GM18508 (cell line): ENCODE results near the gene CAPN10.
"Not testable (repeated sequence)": the region's sequence is repeated elsewhere in the genome, so short reads cannot be mapped to it uniquely, and the experiment has no call there.

Source experiments
- ATAC-seq: cut with Tn5 transposase; IDR thresholded peaks from one replicate; pipeline ENCODE4 v1.9.1; 2021; ENCODE audit warnings: moderate number of reproducible peaks; ENCODE audit not compliant: insufficient read depth, unreplicated experiment

The CAPN10 gene, protein sequence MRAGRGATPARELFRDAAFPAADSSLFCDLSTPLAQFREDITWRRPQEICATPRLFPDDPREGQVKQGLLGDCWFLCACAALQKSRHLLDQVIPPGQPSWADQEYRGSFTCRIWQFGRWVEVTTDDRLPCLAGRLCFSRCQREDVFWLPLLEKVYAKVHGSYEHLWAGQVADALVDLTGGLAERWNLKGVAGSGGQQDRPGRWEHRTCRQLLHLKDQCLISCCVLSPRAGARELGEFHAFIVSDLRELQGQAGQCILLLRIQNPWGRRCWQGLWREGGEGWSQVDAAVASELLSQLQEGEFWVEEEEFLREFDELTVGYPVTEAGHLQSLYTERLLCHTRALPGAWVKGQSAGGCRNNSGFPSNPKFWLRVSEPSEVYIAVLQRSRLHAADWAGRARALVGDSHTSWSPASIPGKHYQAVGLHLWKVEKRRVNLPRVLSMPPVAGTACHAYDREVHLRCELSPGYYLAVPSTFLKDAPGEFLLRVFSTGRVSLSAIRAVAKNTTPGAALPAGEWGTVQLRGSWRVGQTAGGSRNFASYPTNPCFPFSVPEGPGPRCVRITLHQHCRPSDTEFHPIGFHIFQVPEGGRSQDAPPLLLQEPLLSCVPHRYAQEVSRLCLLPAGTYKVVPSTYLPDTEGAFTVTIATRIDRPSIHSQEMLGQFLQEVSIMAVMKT

DNA sequence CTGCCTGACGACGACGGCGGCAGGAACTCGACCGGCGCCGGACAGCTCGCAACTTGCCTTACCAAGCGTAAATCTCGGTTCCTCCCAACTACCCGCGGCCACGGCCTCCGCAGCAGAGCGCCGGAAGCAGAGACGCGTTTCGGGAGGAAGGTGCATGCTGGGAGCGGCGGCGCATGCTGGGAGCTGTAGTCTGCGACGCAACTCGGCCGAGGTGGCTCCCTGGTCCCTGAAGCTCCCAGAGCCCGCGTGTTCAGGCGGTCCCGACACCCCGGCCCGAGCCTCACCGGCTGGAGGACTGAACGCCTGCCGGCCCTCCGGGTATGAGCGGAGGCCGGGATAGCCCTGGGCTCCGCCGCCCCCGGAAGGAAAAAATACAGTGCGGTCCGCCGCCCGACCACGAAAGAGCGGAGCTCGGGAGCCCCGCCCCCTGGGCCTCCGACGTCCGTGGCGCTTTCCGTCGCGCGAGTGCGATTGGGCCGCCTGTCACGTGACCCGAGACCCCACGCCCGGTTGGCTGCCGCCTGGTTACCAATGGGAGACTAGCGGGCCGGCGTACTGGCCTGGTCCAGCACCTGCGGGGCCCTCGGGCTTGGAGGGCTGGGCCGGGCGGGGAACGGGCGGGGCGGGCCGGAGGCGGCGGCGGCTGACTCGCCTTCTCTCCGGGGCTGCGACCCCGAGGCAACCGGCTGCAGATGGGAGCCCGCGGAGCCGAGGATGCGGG, at the start of gene CAPN10:
Gene CAPN10, plus strand, starts transcription at position 537 of the 721 bp plus-strand sequence. Its CDS starts 178 bp downstream, at position 715.
- ATAC-seq, result peak; percentile 39

GRCh38 chr2:240538031-240538780, 48.3 kb upstream of the CAPN10 start:
- ATAC-seq, result no peak

DNA sequence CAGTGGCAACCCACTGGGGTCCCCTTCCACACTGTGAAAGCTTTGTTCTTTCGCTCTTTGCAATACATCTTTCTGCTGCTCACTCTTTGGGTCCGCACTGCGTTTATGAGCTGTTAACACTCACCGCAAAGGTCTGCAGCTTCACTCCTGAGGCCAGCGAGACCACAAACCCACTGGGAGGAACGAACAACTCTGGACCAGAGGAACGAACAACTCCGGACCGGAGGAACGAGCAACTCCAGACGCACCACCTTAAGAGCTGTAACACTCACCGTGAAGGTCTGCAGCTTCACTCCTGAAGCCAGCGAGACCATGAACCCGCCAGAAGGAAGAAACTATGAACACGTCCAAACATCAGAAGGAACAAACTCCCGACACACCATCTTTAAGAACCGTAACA, 47.4 kb upstream of the CAPN10 start:
- ATAC-seq, result not testable (repeated sequence)

DNA sequence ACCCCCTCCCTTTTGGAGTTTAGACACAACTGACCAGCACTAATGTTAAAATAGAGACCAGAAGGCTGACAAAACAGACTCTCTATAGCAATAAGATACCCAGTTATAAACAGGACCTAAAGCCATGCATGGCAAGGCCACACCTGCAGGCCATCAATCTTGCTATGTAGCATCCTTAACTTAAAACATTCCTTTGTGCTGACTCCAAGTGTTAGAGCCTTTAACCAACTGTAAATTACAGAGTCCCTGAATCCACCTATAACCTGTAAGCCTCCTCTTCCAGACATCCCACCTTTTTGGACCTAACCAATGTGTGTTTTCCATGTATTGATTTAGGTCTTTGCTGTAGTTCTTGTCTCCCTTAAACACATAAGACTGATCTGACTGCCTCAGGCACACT, 46.6 kb upstream of the CAPN10 start:
- ATAC-seq, result no peak

- no peak for ATAC-seq
Observed at GRCh38 chr2:240551288-240551687, 35.2 kb upstream of the CAPN10 start.

DNA sequence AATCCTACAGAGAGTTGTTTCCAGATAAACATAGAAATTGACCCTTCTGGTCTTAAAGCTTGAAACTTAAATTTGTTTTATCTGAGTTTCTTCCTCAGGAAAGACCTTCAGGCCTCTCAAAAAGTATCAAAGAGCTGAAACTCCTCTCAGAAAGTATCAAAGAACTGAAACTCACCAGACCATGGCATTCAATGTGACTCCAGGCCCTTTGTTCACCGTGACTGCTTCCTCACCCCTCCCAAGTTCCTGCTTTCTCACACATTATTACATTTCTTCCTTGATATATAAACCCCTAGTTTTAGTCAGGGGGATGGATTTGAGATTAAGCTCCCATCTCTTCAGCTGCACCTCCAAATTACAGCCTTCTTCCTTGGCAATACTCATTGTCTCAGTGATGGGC, 34.7 kb upstream of the CAPN10 start:
- ATAC-seq, result no peak

DNA sequence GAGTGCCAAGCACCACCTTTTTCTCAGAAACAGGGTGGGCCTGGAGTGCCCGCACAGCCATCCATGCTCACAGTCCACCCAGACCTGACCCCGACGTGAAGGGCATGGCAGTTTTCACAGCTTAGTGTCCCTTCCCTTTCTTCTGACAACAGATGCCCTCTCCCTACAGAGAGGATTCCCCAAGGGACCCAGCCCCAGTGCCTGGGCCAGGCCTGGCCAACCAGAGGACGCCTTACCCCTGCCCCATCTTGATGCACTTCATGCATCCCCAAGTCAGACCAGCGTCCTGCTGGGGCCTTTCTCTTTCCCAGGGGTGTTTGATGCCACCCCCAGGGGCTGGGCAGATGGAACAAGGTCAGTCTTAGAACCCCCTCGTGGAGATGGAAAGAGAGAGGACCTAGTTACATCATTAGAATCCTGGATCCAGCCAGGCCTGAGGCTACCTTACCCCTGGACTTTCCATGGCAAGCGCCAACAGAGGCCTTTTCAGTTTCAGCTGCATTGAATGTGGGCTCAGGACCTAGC, 32.5 kb upstream of the CAPN10 start:
- no peak for ATAC-seq

GRCh38 chr2:240554767-240555493, 31.6 kb upstream of the CAPN10 start:
- no peak for ATAC-seq

DNA sequence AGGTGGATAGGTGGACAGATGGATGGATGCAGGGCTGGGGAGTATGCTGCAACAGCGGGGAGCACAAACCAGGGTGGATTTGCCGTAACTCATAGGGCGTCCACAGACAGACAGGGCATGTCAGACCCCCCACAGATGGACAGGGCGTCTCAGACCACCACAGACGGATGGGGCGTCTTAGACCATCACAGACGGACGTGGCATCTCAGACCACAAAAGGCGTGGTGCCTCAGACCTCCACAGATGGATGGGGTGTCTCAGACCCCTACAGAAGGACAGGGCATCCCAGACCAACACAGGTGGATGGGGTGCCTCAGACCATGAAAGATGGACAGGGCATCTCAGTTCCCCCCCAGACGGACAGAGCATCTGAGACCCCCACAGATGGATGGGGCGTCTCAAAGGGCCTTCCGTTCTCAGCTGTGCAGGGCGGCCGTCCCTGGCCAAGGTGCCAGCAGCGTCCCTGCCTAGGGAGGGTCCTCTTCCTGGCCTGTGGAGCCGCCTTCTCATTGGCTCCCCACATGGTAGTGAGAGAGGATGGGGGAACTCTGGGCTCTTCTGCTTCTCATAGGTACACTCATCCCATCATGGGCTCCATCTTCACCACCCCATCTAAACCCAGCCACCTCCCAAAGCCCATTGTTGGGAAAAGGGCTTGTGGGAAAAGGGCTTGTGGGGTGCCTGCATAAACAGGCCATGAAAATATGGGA, 30.8 kb upstream of the CAPN10 start:
- no peak for ATAC-seq

- no peak for ATAC-seq
Observed at GRCh38 chr2:240556553-240557100, 29.9 kb upstream of the CAPN10 start.

- ATAC-seq, result no peak
Observed at GRCh38 chr2:240557101-240557751, 29.3 kb upstream of the CAPN10 start.

- ATAC-seq, result no peak
Observed at GRCh38 chr2:240557808-240558207, 28.7 kb upstream of the CAPN10 start, which contains the start of gene ANKMY1. ANKMY1 (minus strand) TSS chr2:240557988; CDS start chr2:240557335, 653 bp downstream.

DNA sequence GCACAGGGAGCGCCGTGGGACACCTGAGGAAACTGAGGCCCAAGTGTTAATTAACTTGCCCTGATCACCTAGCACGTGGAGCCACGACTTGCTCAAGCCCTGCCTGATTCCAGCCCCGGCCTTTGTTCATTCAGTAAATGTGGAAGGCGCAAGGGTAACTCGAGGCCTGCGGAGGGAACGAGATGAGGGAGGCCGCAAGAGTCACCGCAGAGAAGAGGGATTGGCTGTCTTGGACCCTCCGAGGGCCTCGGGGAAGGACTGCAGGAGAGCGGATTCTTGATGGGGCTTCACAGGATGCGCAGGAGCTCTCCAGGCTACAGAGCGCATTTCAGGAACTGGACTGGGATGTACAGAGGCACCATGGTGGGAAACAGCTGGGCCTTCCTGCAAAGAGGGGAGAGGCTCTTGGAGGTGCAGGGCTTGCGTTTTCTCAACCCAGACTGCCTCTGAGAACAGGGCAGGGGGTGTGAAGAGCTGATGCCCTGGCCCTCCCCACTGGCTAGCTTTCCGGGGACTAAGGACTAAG, 28.2 kb upstream of the CAPN10 start:
- ATAC-seq, result no peak

DNA sequence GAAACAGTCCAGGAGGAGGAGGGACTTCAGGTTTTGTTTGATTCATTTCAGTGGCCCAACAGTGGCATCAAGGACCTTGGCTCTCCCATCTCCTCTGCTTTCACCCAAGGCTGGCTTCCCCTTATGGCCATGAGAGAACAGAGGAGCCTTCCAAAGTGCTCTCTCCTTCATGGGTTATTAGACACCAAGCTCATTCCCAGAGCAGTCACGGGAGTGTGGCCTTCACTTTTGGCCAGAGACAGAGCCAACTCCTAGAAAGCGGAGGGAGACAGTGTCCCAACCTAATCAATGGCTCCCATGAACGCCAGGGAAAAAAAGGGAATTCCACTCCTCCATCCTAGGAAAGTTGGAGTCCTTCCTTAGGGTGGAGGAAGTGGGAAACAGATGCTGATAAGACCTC, 27.2 kb upstream of the CAPN10 start:
- no peak for ATAC-seq

- ATAC-seq, result no peak
Observed at GRCh38 chr2:240560084-240560479, 26.5 kb upstream of the CAPN10 start, which contains the start of gene DUSP28. DUSP28 (plus strand) TSS chr2:240560357; CDS start chr2:240560685, 328 bp downstream.

DNA sequence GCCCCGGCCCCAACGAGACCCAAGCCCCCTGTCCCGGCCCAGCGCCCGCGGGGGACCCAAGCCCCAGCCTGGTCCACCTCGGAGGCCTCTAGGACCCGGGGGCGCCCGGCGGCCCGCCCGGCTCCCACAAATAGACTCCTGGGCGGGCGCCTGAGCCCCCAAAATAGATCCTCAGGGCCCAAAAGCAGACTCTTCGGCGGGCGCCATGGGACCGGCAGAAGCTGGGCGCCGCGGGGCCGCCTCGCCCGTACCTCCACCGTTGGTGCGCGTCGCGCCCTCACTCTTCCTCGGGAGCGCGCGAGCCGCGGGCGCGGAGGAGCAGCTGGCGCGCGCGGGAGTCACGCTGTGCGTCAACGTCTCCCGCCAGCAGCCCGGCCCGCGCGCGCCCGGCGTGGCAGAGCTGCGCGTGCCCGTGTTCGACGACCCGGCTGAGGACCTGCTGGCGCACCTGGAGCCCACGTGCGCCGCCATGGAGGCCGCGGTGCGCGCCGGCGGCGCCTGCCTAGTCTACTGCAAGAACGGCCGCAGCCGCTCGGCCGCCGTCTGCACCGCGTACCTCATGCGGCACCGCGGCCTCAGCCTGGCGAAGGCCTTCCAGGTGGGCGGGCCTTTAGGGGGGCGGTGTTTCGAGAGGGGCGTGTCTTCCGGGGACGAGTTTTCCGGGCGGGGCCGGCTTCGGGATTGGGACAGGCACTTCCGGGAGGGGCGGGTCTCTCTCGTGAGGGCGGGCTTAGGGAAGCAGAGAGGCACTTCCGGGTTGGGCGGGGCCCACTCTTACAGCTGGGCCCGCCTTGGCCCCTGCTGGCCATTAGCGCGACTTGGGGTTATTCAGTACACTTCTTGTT, 25.8 kb upstream of the CAPN10 start:
- no peak for ATAC-seq
